HEK293T (cell line): ENCODE results near the gene FSTL4.

Experiments used
- ARNT ChIP-seq: fragments of 450-650 bp; IDR thresholded peaks from 2 replicates; pipeline ENCODE4 v1.6.1; 2017; ENCODE audit warnings: mild to moderate bottlenecking
- BHLHE40 ChIP-seq: fragments of 450-650 bp; IDR thresholded peaks from 2 replicates; pipeline ENCODE4 v1.6.1; 2016; ENCODE audit warnings: mild to moderate bottlenecking, moderate library complexity, borderline replicate concordance
- ELF4 ChIP-seq: fragments of 450-650 bp; IDR thresholded peaks from 2 replicates; pipeline ENCODE4 v1.6.1; 2017; ENCODE audit warnings: antibody characterized with exemption
- FOXA1 ChIP-seq: fragments of 450-650 bp; IDR thresholded peaks from 2 replicates; pipeline ENCODE4 v1.6.1; 2016; ENCODE audit warnings: mild to moderate bottlenecking
- FOXK2 ChIP-seq: fragments of 450-650 bp; IDR thresholded peaks from 2 replicates; pipeline ENCODE4 v1.6.1; 2016; ENCODE audit warnings: mild to moderate bottlenecking
- FOXM1 ChIP-seq: fragments of 450-650 bp; IDR thresholded peaks from 2 replicates; pipeline ENCODE4 v1.6.1; 2017; ENCODE audit warnings: mild to moderate bottlenecking, borderline replicate concordance
- NFRKB ChIP-seq: fragments of 450-650 bp; IDR thresholded peaks from 2 replicates; pipeline ENCODE4 v1.6.1; 2016; ENCODE audit warnings: mild to moderate bottlenecking, moderate library complexity
- SP1 ChIP-seq: fragments of 450-650 bp; IDR thresholded peaks from 2 replicates; pipeline ENCODE4 v1.6.1; 2017
- ZNF384 ChIP-seq: fragments of 450-650 bp; IDR thresholded peaks from 2 replicates; pipeline ENCODE4 v1.6.1; 2016

DNA sequence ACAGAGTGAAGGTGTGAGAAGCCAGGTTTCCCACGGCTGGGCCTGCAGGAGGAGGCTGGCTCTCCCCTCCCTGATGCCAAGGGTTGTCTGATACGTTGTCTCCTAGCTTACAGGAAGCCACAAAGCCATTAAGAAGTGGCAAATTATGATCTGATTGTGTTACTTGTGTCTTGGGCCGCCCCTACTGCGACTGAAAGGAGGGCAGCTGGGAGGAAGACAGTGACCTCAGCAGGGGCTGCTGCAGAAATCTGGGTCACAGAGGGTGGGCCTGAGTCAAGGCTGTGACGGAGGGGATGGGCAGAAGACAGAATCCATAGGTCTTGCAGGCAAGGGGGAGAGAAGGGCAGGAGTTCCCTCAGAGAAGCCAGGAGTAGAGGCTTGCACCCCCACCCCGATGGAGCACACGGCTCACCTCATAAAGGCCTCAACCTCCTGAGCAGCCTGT, 145.0 kb downstream of the FSTL4 start:
- no peak for TF ChIP-seq ELF4
- no peak for TF ChIP-seq SP1
- TF ChIP-seq FOXM1 = no peak
- TF ChIP-seq BHLHE40 = no peak
- no peak for TF ChIP-seq FOXA1
- no peak for TF ChIP-seq FOXK2
- TF ChIP-seq NFRKB = no peak
- TF ChIP-seq ARNT = no peak
- no peak for TF ChIP-seq ZNF384
